ENCODE measurements around the gene SMAP2. TPM values are rescaled to one million over a fixed set of nuclear protein-coding genes. Genes with fewer than 3 reads are reported as not detected.

Gene SMAP2
- total RNA-seq, 1 donor from 2014 or later: 15.5 TPM

- peaks cover 5% of the 10 kb centered on the region for H3K27me3 Mint-ChIP-seq (ENCODE audit: low read depth)
- H3K4me1 Mint-ChIP-seq (ENCODE audit: low read depth): peaks cover 5% of the 10 kb centered on the region
- no peak for DNase-seq (ENCODE audit: low spot score)
- TF ChIP-seq, protein P1, sequence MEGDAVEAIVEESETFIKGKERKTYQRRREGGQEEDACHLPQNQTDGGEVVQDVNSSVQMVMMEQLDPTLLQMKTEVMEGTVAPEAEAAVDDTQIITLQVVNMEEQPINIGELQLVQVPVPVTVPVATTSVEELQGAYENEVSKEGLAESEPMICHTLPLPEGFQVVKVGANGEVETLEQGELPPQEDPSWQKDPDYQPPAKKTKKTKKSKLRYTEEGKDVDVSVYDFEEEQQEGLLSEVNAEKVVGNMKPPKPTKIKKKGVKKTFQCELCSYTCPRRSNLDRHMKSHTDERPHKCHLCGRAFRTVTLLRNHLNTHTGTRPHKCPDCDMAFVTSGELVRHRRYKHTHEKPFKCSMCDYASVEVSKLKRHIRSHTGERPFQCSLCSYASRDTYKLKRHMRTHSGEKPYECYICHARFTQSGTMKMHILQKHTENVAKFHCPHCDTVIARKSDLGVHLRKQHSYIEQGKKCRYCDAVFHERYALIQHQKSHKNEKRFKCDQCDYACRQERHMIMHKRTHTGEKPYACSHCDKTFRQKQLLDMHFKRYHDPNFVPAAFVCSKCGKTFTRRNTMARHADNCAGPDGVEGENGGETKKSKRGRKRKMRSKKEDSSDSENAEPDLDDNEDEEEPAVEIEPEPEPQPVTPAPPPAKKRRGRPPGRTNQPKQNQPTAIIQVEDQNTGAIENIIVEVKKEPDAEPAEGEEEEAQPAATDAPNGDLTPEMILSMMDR (IDR thresholded peaks at IDR 0.05): no peak
- no peak overlapping the region for H3K27ac Mint-ChIP-seq (ENCODE audit: unreplicated experiment)
- no peak overlapping the region for H3K4me3 Mint-ChIP-seq (ENCODE audit: unreplicated experiment)
- peaks cover 26% of the 10 kb centered on the region for H3K9me3 Mint-ChIP-seq (ENCODE audit: low read depth)
- H3K36me3 Mint-ChIP-seq (ENCODE audit: low read depth): peaks cover 2% of the 10 kb centered on the region
Observed at GRCh38 chr1:40361201-40361600, 12.3 kb upstream of the SMAP2 start.

GRCh38 chr1:40361637-40362036 lies 11.9 kb upstream of the SMAP2 start:
- TF ChIP-seq, protein P1 (IDR thresholded peaks at IDR 0.05): no peak
- H3K27ac Mint-ChIP-seq (ENCODE audit: unreplicated experiment): no peak overlapping the region
- no peak for DNase-seq (ENCODE audit: low spot score)
- no peak overlapping the region for H3K4me3 Mint-ChIP-seq (ENCODE audit: unreplicated experiment)
- H3K9me3 Mint-ChIP-seq (ENCODE audit: low read depth): peaks cover 25% of the 10 kb centered on the region
- peaks cover 5% of the 10 kb centered on the region for H3K27me3 Mint-ChIP-seq (ENCODE audit: low read depth)
- H3K36me3 Mint-ChIP-seq (ENCODE audit: low read depth): peaks cover 2% of the 10 kb centered on the region
- peaks cover 5% of the 10 kb centered on the region for H3K4me1 Mint-ChIP-seq (ENCODE audit: low read depth)

DNA sequence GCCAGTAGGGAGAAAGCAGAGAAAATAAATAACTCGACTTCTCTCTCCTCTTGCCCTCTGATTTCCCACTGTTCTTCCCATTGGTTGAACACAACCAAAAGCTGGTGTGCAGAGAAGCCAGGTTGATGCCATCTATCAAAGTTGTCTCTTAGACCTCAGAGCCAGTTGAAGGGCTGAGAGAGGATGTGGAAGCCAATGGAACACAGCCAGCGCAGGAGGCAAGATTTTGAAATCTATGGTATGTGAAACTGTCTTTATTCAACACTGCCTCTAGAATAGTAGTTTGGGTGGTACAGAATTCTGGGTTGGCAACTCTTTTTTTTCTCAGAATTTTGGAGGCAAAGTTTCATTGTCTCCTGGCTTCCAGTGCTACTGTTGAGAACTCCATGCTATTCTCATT lies 11.3 kb upstream of the SMAP2 start:
- Mint-ChIP-seq H3K4me1 (ENCODE audit: low read depth) (peaks cover 5% of the 10 kb centered on the region), H3K9me3 (ENCODE audit: low read depth) (peaks cover 20% of the 10 kb centered on the region), H3K36me3 (ENCODE audit: low read depth) (no peaks in the 10 kb centered on the region), H3K27me3 (ENCODE audit: low read depth) (peaks cover 5% of the 10 kb centered on the region), H3K4me3 (ENCODE audit: unreplicated experiment) (no peak overlapping the region), H3K27ac (ENCODE audit: unreplicated experiment) (peak overlapping the region; percentile 19)
- DNase-seq (ENCODE audit: low spot score): no peak
- TF ChIP-seq, protein P1 (IDR thresholded peaks at IDR 0.05): no peak

GRCh38 chr1:40362699-40363098 lies 10.8 kb upstream of the SMAP2 start:
- no peak for DNase-seq (ENCODE audit: low spot score)
- H3K9me3 Mint-ChIP-seq (ENCODE audit: low read depth): peaks cover 16% of the 10 kb centered on the region
- H3K27ac Mint-ChIP-seq (ENCODE audit: unreplicated experiment): peak overlapping the region; percentile 19
- H3K36me3 Mint-ChIP-seq (ENCODE audit: low read depth): no peaks in the 10 kb centered on the region
- TF ChIP-seq, protein P1 (IDR thresholded peaks at IDR 0.05): no peak
- H3K4me1 Mint-ChIP-seq (ENCODE audit: low read depth): peaks cover 5% of the 10 kb centered on the region
- no peak overlapping the region for H3K4me3 Mint-ChIP-seq (ENCODE audit: unreplicated experiment)
- peaks cover 5% of the 10 kb centered on the region for H3K27me3 Mint-ChIP-seq (ENCODE audit: low read depth)

DNA sequence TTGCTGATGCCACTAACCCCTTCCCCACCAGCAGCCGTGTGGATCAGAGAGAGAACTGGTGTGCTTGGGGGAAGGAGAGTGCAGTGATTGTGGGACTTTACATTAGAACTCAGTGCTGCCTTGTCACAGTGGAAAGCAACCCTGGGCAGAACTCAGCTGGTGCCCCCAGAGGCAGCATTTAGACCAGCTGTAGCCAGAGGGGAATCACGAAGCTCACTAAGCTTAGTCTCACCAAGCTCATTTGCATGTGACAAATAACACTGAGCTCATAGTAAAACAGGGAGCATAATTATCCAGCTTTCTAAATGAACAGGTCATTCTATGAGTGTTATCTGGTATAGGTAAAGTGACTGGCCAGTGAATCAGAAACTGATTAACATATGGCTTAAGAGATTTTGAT lies 9.8 kb upstream of the SMAP2 start:
- no peak for DNase-seq (ENCODE audit: low spot score)
- H3K36me3 Mint-ChIP-seq (ENCODE audit: low read depth): no peaks in the 10 kb centered on the region
- TF ChIP-seq, protein P1 (IDR thresholded peaks at IDR 0.05): no peak
- peaks cover 9% of the 10 kb centered on the region for H3K9me3 Mint-ChIP-seq (ENCODE audit: low read depth)
- H3K27me3 Mint-ChIP-seq (ENCODE audit: low read depth): peaks cover 5% of the 10 kb centered on the region
- no peak overlapping the region for H3K27ac Mint-ChIP-seq (ENCODE audit: unreplicated experiment)
- peaks cover 5% of the 10 kb centered on the region for H3K4me1 Mint-ChIP-seq (ENCODE audit: low read depth)
- no peak overlapping the region for H3K4me3 Mint-ChIP-seq (ENCODE audit: unreplicated experiment)

Measured in chondrocyte (in vitro differentiated cells).